SK-N-SH treated with all-trans-retinoic acid at 6 μM for 48 hours (cell line): ENCODE measurements around the gene HDAC4.

Experiments
- BACH2 ChIP-seq: fragments of 250-450 bp; sonication (Bioruptor Pico); IDR thresholded peaks from 2 replicates; pipeline ENCODE4 v1.9.0; 2021; ENCODE audit warnings: mild to moderate bottlenecking, borderline replicate concordance
- CREB5 ChIP-seq: fragments of 250-450 bp; sonication (Bioruptor Pico); IDR thresholded peaks from 2 replicates; pipeline ENCODE4 v1.5.1; 2020; ENCODE audit warnings: low read depth, mild to moderate bottlenecking, moderate library complexity
- RARB ChIP-seq: fragments of 250-450 bp; sonication (Bioruptor Pico); IDR thresholded peaks from 2 replicates; pipeline ENCODE4 v1.8.0; 2021; ENCODE audit warnings: mild to moderate bottlenecking, moderate library complexity
- TCF4 ChIP-seq: fragments of 250-450 bp; sonication (Bioruptor Pico); IDR thresholded peaks from 2 replicates; pipeline ENCODE4 v1.8.0; 2021; ENCODE audit warnings: mild to moderate bottlenecking, moderate library complexity, borderline replicate concordance
- TOX ChIP-seq: fragments of 250-450 bp; sonication (Bioruptor Pico); IDR thresholded peaks from 2 replicates; pipeline ENCODE4 v1.8.0; 2021; ENCODE audit warnings: mild to moderate bottlenecking, moderate library complexity, borderline replicate concordance
- ZC3H10 ChIP-seq: fragments of 250-450 bp; sonication (Bioruptor Pico); IDR thresholded peaks from 2 replicates; pipeline ENCODE4 v1.5.1; 2021; ENCODE audit warnings: mild to moderate bottlenecking, moderate library complexity
- ZFP30 ChIP-seq: fragments of 450-650 bp; formaldehyde crosslinking; IDR thresholded peaks from 2 replicates; pipeline ENCODE4 v1.5.0; 2022; ENCODE audit warnings: mild to moderate bottlenecking, moderate library complexity
- ZNF8 ChIP-seq: fragments of 450-650 bp; formaldehyde crosslinking; IDR thresholded peaks from 2 replicates; pipeline ENCODE4 v1.5.0; 2020; ENCODE audit warnings: mild to moderate bottlenecking, moderate library complexity

- TF ChIP-seq BACH2 (CRISPR knock-in tag) (no peak), CREB5 (no peak), RARB (CRISPR knock-in tag) (no peak), TCF4 (no peak), TOX (no peak), ZNF8 (CRISPR knock-in tag) (no peak), ZC3H10 (no peak), ZFP30 (CRISPR knock-in tag) (no peak)
Measured at GRCh38 chr2:239068411-239068810, 332.4 kb downstream of the HDAC4 start.
